HEK293T (cell line): ENCODE measurements around the gene FAM53B.

ENCODE experiments used
- BHLHE40 ChIP-seq: fragments of 450-650 bp; IDR thresholded peaks from 2 replicates; pipeline ENCODE4 v1.6.1; 2016; ENCODE audit warnings: mild to moderate bottlenecking, moderate library complexity, borderline replicate concordance
- CTBP1 ChIP-seq: fragments of 450-650 bp; IDR thresholded peaks from 2 replicates; pipeline ENCODE4 v1.6.1; 2016; ENCODE audit warnings: borderline replicate concordance
- ELF4 ChIP-seq: fragments of 450-650 bp; IDR thresholded peaks from 2 replicates; pipeline ENCODE4 v1.6.1; 2017; ENCODE audit warnings: antibody characterized with exemption
- FOXA1 ChIP-seq: fragments of 450-650 bp; IDR thresholded peaks from 2 replicates; pipeline ENCODE4 v1.6.1; 2016; ENCODE audit warnings: mild to moderate bottlenecking
- FOXK2 ChIP-seq: fragments of 450-650 bp; IDR thresholded peaks from 2 replicates; pipeline ENCODE4 v1.6.1; 2016; ENCODE audit warnings: mild to moderate bottlenecking
- FOXM1 ChIP-seq: fragments of 450-650 bp; IDR thresholded peaks from 2 replicates; pipeline ENCODE4 v1.6.1; 2017; ENCODE audit warnings: mild to moderate bottlenecking, borderline replicate concordance
- HDGF ChIP-seq: fragments of 450-650 bp; IDR thresholded peaks from 2 replicates; pipeline ENCODE4 v1.6.1; 2017; ENCODE audit warnings: antibody characterized with exemption, borderline replicate concordance
- NFRKB ChIP-seq: fragments of 450-650 bp; IDR thresholded peaks from 2 replicates; pipeline ENCODE4 v1.6.1; 2016; ENCODE audit warnings: mild to moderate bottlenecking, moderate library complexity
- PKNOX1 ChIP-seq: fragments of 450-650 bp; IDR thresholded peaks from 2 replicates; pipeline ENCODE4 v1.6.1; 2016
- SP1 ChIP-seq: fragments of 450-650 bp; IDR thresholded peaks from 2 replicates; pipeline ENCODE4 v1.6.1; 2017
- SUZ12 ChIP-seq: fragments of 450-650 bp; IDR thresholded peaks from 2 replicates; pipeline ENCODE4 v1.6.1; 2016; ENCODE audit warnings: mild to moderate bottlenecking
- TARDBP ChIP-seq: fragments of 450-650 bp; IDR thresholded peaks from 2 replicates; pipeline ENCODE4 v1.6.1; 2016
- ZNF384 ChIP-seq: fragments of 450-650 bp; IDR thresholded peaks from 2 replicates; pipeline ENCODE4 v1.6.1; 2016

DNA sequence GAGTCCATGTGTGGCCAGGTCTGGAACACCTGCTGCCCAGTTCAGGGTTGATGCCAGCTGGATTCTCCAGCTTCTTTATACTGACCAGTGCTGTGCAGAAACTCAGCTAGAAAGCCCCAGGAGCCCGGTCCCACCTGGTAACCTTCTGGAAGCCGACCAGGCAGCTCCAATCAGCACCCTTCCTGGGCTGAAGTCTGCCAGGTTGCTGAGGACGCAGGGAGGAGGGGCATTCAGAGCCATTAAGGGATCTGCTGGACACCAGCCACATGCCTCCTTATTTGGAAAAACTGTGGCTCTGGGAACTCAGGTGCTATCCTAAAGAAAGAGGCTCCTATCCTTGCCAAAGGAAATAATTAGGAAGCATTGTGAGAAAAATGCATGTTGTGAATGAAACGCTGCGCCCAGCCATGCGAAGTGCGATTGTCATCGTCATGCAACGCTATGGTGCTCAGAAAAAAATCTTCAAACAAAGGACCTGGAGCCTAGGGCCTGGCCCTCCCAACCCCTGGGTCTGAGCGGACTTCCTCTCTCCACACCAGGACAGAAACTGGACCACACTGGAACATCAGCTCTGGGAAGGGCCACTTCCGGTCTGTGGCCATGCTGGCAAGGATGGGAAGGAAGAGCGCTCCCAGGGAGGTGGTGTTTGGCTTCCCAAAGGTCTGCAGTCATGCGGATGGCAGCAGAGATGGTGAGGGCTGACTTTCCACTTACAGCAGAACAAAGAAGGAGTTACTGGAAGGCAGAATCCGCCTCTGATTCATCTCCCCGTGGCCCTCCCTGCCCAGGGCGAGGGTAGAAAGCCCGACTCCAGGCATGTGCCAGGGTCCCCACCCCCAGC lies 90.1 kb downstream of the FAM53B start:
- TF ChIP-seq CTBP1 (no peak), SUZ12 (no peak), NFRKB (no peak), FOXK2 (no peak), ELF4 (no peak), TARDBP (no peak), SP1 (no peak), HDGF (no peak), PKNOX1 (no peak), ZNF384 (no peak), FOXA1 (no peak), FOXM1 (no peak), BHLHE40 (no peak)
